Measurements from ENCODE around the gene HAUS6. TPM values are rescaled to one million over a fixed set of nuclear protein-coding genes. Genes with fewer than 3 reads are reported as not detected.

Gene HAUS6, protein sequence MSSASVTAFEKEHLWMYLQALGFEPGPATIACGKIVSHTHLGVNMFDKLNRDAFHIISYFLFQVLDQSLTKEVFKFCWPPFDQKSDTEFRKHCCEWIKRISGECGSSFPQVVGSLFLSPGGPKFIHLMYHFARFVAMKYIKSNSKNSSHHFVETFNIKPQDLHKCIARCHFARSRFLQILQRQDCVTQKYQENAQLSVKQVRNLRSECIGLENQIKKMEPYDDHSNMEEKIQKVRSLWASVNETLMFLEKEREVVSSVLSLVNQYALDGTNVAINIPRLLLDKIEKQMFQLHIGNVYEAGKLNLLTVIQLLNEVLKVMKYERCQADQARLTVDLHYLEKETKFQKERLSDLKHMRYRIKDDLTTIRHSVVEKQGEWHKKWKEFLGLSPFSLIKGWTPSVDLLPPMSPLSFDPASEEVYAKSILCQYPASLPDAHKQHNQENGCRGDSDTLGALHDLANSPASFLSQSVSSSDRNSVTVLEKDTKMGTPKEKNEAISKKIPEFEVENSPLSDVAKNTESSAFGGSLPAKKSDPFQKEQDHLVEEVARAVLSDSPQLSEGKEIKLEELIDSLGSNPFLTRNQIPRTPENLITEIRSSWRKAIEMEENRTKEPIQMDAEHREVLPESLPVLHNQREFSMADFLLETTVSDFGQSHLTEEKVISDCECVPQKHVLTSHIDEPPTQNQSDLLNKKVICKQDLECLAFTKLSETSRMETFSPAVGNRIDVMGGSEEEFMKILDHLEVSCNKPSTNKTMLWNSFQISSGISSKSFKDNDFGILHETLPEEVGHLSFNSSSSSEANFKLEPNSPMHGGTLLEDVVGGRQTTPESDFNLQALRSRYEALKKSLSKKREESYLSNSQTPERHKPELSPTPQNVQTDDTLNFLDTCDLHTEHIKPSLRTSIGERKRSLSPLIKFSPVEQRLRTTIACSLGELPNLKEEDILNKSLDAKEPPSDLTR
- 17.7 to 29.4 TPM (median 20.9 TPM) in 5 replicates for total RNA-seq (2022; extraction: Qiagen RNA extraction)

DNA sequence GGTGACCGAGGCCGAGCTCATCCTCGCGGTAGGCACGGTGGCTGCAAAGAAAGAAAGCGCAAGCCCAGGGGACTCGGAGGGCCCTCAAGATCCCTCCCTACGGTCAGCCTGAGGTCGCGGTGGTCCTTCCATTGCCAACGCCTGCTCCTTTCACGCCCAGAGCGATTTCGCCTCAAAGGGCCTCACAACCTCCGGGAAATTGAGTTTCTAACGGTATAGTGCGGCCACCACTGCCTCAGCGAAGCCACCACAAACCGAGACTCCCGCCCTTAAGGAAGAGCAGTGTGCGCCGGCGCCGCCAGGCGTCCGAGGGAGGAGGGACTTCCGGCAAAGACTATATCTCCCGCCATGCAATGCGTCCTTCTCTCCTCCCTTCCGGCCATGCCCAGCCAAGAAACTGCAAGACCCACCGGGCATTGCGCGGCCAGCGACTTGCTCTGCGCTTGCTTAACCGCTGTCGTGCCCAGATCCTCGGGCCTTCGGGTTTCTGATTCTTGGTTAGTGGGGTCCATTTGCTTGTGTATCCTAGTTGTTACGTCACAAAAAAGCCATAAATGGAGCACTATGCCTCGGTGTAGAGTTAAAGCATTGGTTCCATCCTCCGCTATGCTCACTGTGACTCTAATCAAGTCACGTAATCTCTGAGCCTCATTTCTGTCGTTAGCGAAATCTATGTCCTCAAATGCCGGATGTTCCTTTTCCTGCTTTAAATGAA lies at the start of gene HAUS6:
Gene HAUS6, minus strand, starts transcription at position 274 of the 715 bp plus-strand sequence. Its CDS starts 253 bp downstream, at position 21.

DNA sequence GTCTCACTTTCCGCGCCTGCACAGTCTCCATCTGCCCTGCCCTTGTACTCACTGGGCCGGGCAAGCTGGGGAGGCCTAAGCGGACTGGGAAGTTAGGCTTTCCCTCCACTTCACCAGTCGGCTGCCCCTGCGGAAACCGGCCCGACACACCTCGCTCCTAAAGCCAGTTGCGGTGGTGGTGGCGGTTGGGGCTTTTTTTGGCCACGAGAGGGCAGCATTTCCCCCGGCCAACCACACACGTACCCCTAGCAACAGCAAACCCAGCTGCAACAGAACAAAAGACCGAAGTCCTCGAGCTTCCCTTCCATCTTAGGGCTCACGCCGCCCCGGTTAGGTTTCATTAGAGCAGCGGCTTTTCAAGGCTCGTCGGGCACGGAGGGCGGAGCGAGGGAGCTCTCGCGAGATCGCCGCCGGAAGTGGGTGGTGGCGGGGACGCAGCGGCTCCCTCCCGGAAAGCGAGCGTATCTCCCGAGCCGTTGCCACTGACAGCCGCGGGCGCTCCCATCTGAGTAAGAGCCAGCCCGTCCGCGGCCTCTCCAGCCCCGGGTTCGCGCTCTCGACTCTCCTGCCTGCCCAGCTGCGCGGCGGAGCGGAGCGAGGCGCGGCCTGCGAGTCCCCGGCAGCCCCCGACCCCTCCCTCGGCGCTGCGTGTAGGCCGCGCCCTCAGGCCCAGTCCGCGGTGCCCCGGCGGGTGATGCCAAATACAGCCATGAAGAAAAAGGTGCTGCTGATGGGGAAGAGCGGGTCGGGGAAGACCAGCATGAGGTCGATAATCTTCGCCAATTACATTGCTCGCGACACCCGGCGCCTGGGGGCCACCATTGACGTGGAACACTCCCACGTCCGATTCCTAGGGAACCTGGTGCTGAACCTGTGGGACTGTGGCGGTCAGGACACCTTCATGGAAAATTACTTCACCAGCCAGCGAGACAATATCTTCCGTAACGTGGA lies 53.5 kb downstream of the HAUS6 start, which contains the start of gene RRAGA:
Gene RRAGA, plus strand, starts transcription at position 462 of the 951 bp plus-strand sequence. Its CDS starts 233 bp downstream, at position 695.

DNA sequence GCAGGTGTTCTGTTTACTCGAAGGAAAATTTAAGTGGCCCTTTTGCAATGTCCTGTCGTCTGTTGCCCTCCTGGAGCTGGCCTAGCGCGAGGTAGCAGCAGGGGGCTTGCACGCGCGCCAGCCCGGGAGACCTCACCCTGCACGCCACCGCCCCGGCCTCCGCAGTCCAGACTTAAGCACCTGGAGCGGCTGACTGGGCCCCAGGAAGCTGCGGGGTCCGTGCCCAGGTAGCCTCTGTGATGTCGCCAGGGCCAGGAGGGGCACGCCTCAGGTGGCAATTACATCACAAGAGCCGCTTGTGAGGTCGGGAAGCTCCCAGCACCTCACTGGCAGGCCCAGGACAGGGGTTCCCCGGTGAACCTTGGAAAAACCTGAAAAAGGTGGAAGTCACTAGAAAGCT lies 69.7 kb downstream of the HAUS6 start, which contains the start of gene SAXO1:
Gene SAXO1, minus strand, starts transcription at position 195 of the 400 bp plus-strand sequence. CDS start 301 bp downstream, outside the sequence.

Other genes starting within 250 kb of the HAUS6 start
- not detected in 5 replicates for gene SAXO1, start 69.7 kb downstream of the HAUS6 start, total RNA-seq (2022; extraction: Qiagen RNA extraction)
- gene RRAGA, start 53.5 kb downstream of the HAUS6 start, total RNA-seq (2022; extraction: Qiagen RNA extraction): 102 to 134 TPM (median 130 TPM) in 5 replicates
- 62.5 to 77.7 TPM (median 64.1 TPM) in 5 replicates for gene PLIN2, start 24.6 kb upstream of the HAUS6 start, total RNA-seq (2022; extraction: Qiagen RNA extraction)
- gene DENND4C, start 127.8 kb upstream of the HAUS6 start, total RNA-seq (2022; extraction: Qiagen RNA extraction): 13.2 to 20.5 TPM (median 15.5 TPM) in 5 replicates